NCI-H2227 treated with DMSO at 0.1 percent for 48 hours (cell line): Measurements from ENCODE around the gene STX4.

Experiments used
- DNase-seq: peaks from one replicate; lab custom pipeline; 2025; lab: John Stamatoyannopoulos, UW

The STX4 gene

DNA sequence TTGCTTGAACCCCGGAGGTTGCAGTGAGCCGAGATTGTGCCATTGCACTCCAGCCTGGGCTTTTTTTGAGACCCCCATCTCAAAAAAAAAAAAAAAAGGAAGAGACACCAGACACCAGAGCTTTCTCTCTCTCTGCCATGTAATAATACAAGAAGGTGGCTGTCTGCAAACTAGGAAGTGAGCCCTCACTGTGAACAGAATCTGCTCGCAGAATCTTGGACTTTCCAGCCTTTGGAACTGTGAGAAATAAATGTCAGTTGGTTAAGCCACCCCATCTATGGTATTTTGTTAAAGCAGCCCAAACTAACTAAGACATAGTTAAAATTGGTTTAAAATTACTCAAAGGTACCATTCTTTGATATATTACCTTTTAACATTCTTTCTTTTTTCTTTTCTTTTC, 12.8 kb upstream of the STX4 start:
- no peak for DNase-seq

DNA sequence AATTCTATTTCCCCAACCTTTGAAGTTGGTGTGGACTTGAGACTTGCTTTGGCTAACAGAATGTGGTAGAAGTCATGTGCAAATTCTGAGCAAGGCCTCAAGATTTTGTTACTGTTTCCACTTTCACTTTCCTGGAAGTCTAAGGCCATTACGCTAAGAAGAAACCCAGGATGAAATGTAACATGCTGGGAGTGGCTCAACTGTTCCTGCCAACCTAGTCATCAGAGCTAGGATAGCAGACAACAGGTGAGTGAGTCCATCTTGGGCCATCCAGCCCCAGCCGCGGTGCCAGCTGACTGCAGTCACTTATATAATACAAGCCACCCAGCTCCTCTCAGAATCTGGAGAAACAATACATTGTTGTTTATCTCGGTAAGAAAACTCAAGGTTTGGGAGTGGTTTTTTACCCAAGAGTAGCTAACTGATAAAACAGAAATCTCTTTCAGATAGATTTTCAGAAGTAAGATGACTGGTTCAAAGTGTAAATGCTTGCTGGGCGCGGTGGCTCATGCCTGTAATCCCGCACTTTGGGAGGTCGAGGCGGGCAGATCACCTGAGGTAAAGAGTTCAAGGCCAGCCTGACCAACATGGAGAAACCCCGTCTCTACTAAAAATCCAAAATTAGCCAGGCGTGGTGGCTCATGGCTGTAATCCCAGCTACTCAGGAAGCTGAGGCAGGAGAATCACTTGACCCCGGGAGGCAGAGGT, 10.7 kb upstream of the STX4 start:
- no peak for DNase-seq

DNA sequence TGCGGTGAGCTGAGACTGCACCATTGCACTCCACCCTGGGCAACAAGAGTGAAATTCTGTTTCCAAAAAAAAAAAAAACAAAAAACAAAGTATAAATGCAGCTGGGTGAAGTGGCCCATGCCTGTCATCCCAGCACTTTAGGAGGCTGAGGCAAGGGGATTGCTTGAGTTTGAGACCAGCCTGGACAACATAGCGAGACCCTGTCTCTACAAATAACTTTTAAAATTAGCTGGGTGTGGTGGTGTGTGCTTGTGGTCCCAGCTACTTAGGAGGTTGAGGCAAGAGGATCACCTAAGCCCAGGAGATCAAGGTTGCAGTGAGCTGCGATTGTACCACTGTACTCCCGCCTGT, 10.1 kb upstream of the STX4 start:
- DNase-seq: no peak

DNA sequence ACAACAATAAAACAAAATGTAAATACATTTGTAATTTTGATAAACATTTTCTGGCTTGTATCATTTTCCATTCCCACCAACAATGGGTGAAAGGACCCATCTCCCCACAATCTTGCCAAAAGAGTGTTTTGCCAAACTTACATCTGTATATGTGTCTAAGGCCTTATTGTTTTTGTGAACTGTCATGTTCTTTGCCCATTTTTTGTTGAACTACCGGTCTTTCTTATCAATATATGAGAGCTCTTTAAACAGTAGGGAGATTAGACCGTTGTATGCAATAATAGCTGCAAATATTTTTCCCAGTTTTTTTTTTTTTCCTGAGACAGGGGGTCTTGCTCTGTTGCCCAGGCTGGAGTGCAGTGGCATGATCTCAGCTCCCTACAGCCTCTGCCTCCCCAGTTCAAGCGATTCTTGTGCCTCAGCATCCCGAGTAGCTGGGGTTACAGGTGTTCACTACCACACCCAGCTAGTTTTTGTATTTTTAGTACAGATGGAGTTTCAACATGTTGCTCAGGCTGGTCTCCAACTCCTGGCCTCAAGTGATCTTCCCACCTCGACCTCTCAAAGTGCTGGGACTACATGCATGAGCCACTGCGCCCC, 9.6 kb upstream of the STX4 start:
- no peak for DNase-seq

DNA sequence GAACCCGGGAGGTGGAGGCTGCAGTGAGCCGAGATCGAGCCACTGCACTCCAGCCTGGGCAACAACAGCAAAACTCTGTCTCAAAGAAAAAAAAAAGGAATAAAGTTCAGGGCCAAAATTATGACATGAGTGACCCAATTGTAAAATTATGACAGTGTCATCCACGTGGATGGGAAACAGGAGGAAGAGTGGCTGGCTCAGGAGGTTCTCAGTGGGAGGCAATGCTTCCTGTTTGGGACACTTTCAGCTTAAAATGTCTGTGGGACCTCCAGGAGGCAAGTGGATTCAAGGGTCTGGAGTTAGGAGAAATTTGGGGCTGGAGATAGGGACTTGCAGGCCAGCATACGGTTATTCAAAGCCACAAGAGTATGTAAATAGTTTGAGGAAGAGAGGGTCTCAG, 8.0 kb upstream of the STX4 start:
- no peak for DNase-seq

DNA sequence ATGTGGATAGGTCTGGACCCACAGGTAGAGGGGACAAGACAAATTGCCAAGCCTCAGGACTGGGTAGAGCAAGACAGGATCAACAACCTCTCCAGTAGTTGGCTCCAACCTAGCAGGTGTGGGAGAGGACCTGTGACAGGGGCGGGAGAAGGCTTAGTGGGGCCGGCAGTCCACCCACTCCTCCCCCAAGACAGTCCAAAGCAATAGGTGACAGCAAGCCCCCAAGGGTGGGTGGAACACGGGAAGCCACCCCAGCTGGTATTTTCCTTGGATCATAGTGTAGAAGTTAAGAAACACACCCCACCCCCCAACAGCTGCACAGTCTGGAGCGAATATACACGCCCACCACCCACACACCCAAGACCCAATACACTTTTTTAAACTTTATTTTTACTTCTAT, 4.1 kb upstream of the STX4 start:
- DNase-seq: no peak

DNA sequence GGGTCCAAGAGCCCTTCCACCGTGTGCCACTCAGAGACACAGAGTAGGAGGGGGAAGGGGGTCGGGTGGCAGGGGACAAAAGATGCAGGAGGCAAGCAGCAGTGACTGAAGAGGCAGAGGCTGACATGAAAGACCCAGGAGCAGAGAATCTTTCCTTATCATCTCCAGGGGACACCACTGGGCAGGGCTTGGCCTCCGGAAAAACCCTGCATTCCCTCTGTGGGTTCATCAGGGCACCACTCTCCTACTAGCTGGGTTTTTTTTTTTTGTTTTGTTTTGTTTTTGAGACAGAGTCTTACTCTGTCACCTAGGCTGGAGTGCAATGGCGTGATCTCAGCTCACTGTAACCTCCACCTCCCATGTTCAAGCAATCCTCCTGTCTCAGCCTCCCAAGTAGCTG, 2.1 kb upstream of the STX4 start:
- no peak for DNase-seq

DNA sequence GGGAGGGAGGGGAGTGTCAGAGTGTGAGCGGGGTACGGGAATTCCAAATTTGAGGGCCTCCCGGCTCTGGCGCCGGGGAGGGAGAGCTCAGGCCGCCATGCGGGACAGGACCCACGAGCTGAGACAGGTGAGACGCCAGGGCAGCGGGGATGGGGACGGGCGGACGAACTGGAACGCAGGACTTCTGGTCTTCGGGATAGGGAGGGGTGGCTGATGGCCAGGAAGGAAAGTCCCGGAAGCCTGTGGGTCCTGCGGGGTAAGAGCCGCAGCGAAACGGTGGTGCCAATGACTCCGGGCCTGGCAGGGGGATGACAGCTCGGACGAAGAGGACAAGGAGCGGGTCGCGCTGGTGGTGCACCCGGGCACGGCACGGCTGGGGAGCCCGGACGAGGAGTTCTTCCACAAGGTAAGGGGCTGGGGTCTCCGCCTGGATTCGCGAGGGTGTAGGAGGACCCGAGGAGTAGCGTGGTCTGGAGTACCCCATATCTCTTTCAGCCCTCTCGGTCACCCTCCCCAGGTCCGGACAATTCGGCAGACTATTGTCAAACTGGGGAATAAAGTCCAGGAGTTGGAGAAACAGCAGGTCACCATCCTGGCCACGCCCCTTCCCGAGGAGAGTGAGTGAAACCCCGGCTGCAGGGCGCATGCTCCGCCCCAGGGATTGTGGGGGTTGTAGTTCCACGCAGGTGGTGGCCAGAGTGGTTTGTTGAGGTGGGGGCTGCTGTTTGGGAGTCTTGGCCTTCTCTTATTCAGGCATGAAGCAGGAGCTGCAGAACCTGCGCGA, 543 bp downstream of the STX4 start:
- DNase-seq: peak; percentile 80

DNA sequence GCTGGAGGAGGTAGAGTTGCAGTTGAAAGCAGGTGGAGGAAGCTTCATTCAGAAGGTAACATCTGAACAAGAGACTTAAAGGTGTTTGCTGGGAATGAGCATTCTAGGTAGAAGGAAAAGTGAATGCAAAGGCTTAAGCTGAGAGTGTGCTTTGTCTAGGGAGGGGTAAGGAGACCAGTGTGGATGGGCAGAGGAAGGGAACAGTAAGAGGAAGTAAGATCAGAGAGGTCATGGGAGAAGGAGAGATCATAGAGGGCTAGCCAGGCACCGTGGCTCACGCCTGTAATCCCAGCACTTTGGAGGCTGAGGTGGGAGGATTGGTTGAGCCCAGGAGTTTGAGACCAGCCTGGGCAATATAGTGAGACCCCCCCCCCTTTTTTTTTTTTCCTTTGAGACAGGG, 3.3 kb downstream of the STX4 start:
- no peak for DNase-seq

DNA sequence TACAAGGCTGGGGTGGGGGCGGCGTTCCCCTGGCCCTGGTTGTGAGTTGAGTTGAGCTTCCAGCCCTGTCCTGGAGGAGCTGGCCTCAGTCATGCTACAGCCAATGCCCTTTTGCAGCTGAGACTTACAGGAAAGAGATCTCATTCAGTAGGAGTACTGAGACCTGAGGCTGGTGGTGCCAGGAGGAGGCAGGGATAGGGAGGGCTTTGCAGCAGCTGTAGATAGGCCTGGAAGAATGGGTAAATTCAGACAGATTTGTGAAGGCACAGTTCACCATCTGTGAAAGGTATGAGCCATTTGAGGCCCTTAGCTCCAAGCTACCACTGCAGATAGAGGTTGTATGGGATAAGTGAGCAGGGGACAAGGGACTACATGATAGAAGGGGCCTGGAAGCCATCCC, 5.6 kb downstream of the STX4 start:
- no peak for DNase-seq

DNA sequence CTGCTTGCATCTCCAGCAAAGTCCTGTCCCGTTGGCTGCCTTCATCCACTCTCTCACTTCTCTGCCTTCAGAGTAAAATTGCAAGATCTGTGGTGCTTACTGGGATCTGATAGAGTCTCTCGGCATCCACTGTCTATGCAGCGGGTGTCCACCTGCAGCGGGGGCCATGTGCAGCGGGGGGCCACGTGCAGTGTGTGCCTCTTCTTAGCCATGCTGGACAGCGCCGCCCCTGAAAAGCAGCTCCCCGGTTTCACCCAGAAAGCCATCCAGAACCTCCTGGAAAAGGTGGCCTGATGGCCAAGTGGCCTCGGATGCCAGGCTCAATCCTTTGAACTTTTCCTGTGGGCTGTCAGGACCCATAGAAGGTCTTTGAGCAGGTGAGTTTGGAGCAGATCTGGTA, 9.5 kb downstream of the STX4 start:
- DNase-seq: no peak

DNA sequence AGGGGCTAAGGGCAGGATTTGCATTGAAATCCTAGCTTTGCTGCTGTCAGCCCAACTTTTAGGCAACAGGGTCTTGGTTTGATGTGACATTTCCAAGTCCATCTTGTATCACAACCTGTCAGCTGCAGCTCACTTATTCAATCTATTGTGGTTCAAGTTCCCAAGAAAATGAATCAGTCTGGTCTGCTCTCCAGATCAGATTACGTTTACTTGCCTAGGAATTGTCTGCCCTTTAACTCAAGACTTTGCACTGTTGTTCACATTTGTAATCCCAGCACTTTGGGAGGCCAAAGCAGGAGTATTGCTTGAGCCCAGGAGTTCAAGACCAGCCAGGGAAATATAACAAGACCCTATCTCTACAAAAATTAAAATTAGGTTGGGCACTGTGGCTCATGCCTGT, 10.0 kb downstream of the STX4 start:
- DNase-seq: no peak

DNA sequence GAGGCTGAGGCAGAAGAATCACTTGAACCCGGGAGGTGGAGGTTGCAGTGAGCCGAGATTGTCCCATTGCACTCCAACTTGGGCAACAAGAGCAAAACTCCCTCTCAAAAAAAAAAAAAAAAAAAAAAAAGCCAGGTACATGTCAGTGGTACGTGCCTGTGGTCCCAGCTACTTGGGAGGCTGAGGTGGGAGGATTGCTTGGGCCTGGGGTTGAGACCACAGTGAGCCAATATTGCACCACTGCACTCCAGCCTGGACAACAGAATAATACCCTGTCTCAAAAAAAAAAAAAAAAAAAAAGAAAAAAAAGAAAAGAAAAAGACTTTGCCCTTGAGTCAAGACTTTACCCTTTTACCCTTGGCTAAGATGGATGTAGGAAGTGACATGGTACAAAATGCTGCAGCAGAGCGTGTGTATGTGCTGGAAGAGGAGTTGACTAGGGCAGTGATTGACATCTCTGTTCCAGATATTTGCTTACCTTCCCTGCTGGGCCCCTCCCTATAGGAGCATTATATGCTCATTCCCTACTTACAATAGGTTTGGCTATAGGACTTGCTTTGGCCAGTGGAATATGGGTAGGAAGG, 10.6 kb downstream of the STX4 start:
- DNase-seq: no peak

DNA sequence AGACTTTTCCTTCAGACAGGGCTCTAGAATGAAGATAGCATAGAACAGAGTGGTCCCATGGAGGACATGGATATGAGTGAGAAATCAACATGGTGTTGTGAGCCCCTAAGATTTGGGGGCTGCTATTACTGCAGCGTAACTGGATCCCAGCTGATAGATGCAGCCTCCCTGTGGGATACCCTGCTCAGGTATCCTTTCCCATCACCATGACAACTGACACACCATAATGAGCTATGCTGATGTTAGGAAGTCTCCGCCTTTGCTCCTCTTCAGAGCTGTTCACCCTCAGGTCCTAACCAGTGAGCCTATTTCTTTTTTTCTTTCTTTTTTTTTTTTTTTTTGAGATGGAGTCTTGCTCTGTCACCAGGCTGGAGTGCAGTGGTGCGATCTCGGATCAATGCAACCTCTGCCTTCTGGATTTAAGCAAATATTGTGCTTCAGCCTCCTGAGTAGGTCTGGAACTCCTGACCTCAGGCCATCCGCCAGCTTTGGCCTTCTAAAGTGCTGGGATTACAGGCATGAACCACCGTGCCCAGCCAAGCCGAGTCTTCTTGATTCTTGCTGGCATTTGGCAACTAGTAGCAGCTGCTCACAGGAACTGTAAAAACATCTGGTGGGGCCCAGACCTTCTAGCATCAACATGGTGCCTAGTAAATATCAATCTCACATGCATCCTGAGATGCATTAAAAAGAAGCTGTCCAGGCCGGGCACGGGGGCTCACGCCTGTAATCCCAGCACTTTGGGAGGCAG, 17.1 kb downstream of the STX4 start:
- DNase-seq: no peak

DNA sequence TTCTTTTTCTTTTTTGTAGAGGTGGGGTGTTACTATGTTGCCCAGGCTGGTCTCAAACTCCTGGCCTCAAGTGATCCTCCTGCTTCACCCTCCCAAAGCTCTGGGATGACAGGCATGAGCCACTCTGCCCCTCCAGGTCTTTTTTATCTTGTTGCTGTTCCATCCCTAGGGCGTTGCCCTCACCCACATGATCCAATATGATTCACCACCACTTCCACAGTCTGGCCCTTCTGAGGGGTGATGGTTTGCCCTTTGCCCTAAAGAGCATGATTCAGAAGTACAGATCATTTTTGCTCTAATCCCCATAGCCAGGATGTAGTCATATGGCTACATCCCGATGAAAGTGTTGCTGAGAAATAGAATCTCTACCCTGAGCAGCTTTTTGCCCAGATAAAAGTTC, 18.8 kb downstream of the STX4 start:
- DNase-seq: no peak

DNA sequence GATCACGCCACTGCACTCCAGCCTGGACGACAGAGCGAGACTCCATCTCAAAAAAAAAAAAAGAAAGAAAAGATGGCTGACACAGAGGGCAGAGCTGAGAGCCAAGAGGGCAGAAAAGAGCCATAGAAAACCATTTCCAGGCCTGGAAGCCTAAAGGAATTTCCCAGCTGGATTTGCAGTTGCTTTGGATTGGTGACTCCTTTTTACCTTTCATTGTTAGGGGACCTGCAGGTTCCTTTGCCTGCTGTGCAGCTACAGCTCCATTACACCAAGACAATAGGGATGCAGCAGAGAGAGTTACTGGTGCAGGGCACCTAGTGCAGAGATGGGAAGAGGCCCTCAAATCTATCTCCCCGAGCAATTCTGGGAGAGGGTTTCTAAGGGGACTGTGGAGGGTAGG, 22.3 kb downstream of the STX4 start:
- DNase-seq: no peak

DNA sequence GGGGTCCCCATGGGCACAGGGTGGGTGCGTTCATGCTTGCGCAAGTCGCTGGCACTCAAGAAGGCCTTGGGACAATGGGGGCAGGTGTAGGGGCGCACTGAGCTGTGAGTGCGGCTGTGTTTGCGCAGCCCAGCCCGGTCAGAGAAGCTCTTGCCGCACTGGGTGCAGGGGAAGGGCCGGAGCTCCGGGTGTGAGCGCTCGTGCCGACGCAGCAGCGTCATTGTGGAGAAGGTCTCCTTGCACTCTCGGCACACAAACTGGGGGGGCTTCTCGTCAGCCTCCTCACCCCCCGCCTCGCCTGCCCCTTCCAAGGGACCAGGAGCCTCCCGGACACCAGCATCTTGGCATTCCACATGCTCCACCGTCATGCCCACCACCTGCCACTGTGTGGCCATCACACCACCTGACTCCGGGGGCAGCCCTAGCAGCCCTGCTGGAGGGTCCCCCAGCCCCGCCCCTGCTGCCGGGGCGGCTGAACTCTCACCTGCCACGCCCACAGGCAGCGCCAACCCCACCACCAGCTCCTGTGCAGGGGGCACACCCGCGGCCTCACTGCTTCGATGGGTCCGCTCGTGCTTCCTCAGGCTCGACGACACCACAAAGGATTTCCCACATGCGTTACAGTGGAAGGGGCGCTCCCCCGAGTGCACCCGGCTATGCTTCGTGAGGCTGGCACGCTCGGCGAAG, 27.9 kb downstream of the STX4 start:
- DNase-seq: no peak

DNA sequence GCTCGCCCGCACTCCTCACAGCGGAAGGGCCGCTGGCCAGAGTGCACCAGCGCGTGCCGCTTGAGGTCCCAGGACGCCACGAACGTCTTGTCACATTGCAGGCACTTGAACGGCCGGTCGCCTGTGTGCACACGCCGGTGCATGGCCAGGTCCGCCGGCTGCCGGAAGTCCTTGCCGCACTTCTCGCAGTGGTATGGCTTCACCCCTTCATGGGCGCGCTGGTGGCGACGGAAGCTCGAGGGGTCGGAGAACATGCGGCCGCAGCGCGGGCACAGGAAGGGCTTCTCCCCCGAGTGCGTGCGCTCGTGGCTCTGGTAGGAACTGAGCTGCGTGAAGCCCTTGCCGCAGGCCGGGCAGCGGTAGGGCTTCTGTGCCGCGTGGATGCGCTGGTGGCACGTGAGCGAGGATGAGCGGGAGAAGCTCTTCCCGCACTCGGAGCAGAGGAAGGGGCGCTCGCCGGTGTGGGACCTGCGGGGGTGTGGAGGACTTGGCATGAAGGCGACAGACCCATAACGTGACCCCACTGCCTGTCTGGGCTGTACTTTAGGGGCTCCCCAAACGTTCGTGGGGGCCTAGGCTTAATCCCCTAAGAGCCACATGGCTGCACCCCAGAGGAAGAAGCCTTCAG, 28.6 kb downstream of the STX4 start:
- DNase-seq: no peak

DNA sequence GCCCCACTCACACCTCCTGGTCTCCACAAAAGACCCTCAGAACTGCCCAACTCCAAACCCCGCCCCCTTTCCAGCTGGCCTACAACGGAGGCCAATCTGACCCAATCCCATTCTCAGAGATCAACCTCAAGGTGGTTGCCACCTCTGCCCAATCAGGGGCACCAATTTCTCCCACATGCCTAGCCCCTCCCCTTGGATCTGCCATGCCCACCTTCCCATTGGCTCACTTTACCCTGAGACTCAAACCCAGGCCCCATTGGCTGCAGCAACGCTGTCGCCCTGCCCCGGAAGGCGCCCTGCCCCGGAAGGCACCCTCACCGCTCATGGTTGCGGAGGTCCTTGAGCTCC, 30.1 kb downstream of the STX4 start:
- DNase-seq: no peak

DNA sequence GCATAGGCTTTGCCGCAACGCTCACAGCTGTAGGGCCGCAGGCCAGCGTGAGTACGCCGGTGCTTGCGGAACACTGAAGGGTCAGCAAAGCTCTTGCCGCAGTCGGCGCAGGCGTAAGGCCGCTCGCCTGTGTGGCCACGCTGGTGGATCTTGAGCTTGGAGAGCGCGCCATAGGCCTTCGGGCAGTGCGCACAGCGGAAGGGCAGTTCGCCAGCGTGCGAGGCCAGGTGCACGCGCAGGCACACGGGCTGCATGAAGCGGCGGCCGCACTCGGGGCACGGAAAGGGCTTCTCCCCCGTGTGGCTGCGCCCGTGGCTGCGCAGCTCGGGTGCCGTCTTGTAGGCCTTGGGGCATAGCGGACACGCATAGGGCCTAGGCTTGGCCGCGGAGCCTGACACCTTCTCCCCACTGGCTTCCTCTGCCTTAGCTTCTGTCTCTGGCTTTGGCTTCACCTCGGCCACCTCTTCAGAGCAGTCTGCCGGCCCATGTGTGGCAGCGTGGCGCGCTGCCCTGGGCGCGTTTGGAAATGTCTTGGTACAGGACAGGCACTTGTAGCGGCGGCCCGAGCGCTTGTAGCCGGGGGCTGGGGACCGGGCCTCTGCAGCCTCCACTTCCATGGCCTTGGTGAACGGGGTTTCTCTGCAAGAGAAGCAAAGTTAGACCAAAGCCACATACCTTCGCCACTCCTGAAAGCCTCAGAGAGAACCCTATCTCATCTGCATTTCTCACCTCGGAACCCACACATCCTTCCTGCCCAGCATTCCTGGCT, 30.7 kb downstream of the STX4 start:
- DNase-seq: no peak
